GM19324 (cell line): ENCODE results near the gene PSMD9.
A peak's percentile ranks its signal among the peaks of the same experiment; 100 is the strongest.
"Not testable (repeated sequence)": the region's sequence is repeated elsewhere in the genome, so short reads cannot be mapped to it uniquely, and the experiment has no call there.

Source experiments
- ATAC-seq: cut with Tn5 transposase; IDR thresholded peaks from one replicate; pipeline ENCODE4 v1.9.1; 2021; ENCODE audit warnings: mild to moderate bottlenecking, moderate library complexity; ENCODE audit not compliant: unreplicated experiment, low FRiP score

PSMD9 gene

GRCh38 chr12:121917950-121918678 is 29.5 kb downstream of the PSMD9 start, which contains the start of gene CFAP251:
TSS of gene CFAP251 (plus strand) at chr12:121918592. CDS start at chr12:121921306, 2,714 bp downstream.
- ATAC-seq = peak; percentile 70

GRCh38 chr12:121918679-121919038 is 30.1 kb downstream of the PSMD9 start:
- ATAC-seq = peak; percentile 12

- ATAC-seq = no peak
Measured at GRCh38 chr12:121921066-121921465, 32.5 kb downstream of the PSMD9 start.

- ATAC-seq = no peak
Measured at GRCh38 chr12:121925358-121925695, 36.7 kb downstream of the PSMD9 start.

GRCh38 chr12:121926874-121927706 is 38.5 kb downstream of the PSMD9 start:
- ATAC-seq = no peak

- ATAC-seq = no peak
Measured at GRCh38 chr12:121927813-121928212, 39.2 kb downstream of the PSMD9 start.

- ATAC-seq = not testable (repeated sequence)
Measured at GRCh38 chr12:121929545-121929944, 41.0 kb downstream of the PSMD9 start.

GRCh38 chr12:121930862-121931261 is 42.3 kb downstream of the PSMD9 start:
- no peak for ATAC-seq

- ATAC-seq = no peak
Measured at GRCh38 chr12:121932176-121932536, 43.6 kb downstream of the PSMD9 start.

GRCh38 chr12:121932914-121933521 is 44.4 kb downstream of the PSMD9 start:
- no peak for ATAC-seq

GRCh38 chr12:121933522-121934308 is 45.1 kb downstream of the PSMD9 start:
- no peak for ATAC-seq

GRCh38 chr12:121934309-121934664 is 45.7 kb downstream of the PSMD9 start:
- ATAC-seq = no peak

GRCh38 chr12:121937654-121938053 is 49.1 kb downstream of the PSMD9 start:
- ATAC-seq = no peak

GRCh38 chr12:121939186-121939585 is 50.6 kb downstream of the PSMD9 start:
- ATAC-seq = no peak

GRCh38 chr12:121939992-121940766 is 51.6 kb downstream of the PSMD9 start:
- ATAC-seq = no peak

- ATAC-seq = no peak
Measured at GRCh38 chr12:121942145-121942718, 53.6 kb downstream of the PSMD9 start.

- ATAC-seq = no peak
Measured at GRCh38 chr12:121943926-121944325, 55.3 kb downstream of the PSMD9 start.

- ATAC-seq = no peak
Measured at GRCh38 chr12:121946313-121947025, 57.9 kb downstream of the PSMD9 start.

GRCh38 chr12:121947981-121948380 is 59.4 kb downstream of the PSMD9 start:
- no peak for ATAC-seq
